Measurements from ENCODE around the gene ZC3H4.

DNA sequence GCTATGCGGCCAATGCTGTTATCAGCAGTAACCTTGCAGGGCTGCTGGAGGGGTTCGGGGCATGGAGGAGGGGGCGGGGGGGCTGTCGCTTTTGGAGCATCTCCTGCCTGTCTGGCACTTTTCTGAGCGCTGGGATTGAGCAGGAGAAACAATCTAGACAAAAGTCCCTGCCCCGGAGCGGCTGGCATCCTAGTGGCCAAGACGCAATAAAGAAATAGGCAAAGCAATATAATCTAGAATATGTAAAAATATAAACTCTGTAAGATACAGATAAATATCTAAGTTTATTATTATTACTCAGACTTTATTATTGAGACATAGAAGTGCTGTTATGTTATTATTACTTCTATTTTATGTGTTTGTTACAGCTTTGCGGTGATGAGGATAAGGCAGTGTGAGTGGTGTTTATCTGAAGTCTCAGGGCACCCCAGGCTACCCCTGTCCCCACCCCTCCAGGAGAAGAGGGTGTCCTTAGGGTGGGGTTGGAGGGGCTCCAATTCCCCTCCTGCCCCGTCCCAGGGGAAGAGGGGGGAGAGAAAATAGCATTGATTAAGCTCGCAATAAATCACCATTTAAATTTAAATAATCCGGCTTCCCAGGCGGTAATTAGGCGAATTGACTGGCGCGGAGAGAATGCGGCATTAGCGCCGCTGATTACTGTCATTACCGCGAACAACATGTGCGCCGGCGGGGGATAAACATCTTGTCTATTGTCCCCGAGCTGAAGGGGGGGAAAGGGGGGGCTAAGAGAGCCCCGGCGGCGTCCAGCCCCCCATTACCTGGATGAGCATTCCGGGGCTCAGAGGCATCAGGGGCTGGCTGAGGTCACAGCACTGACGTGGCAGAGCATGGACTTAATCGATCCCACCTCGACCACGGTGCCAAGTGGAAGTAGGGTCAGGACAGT is 90.8 kb downstream of the ZC3H4 start:
- TF ChIP-seq, protein P1, sequence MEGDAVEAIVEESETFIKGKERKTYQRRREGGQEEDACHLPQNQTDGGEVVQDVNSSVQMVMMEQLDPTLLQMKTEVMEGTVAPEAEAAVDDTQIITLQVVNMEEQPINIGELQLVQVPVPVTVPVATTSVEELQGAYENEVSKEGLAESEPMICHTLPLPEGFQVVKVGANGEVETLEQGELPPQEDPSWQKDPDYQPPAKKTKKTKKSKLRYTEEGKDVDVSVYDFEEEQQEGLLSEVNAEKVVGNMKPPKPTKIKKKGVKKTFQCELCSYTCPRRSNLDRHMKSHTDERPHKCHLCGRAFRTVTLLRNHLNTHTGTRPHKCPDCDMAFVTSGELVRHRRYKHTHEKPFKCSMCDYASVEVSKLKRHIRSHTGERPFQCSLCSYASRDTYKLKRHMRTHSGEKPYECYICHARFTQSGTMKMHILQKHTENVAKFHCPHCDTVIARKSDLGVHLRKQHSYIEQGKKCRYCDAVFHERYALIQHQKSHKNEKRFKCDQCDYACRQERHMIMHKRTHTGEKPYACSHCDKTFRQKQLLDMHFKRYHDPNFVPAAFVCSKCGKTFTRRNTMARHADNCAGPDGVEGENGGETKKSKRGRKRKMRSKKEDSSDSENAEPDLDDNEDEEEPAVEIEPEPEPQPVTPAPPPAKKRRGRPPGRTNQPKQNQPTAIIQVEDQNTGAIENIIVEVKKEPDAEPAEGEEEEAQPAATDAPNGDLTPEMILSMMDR (IDR thresholded peaks at IDR 0.05) = no peak
- TF ChIP-seq ZFX (IDR thresholded peaks at IDR 0.05; ENCODE audit: borderline replicate concordance) = no peak

Measured in 22Rv1 (cell line).